ENCODE data around the gene NPY5R.

Gene NPY5R

DNA sequence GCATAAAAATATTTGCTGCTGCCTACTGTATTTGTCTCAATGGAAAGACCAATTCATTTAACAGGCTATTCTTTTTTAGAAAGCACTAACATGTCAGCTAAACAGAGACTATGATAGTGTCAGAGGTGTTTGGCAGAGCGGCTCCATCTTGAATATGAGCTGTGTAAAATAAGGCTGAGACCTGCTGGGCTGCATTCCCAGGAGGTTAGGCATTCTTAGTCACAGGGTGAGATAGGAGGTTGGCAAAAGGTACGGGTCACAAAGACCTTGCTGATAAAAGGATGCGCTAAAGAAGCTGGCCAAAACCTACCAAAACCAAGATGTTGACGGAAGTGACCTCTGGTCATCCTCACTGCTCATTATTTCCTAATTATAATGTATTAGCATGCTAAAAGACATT is 41.8 kb downstream of the NPY5R start:
- DNase-seq, result no peak

DNA sequence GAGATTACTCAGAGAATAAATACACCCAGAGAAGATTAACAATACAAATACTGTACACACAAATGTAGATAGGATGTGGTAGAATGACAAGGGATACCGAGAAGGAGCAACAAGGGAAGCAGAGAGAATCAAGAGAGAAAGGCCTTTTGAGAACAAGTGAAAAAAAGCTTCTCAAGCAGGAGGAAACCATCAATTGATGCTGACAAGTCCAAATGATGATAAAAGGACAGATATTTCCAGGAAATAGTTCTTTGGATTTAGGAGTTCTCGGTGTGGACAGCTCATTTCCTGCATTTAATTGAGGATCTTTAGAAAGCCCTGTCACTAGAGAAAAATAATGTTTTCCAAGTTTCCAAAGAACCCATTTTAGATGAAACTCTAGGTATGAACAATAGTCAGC is 48.1 kb downstream of the NPY5R start:
- DNase-seq, result no peak

DNA sequence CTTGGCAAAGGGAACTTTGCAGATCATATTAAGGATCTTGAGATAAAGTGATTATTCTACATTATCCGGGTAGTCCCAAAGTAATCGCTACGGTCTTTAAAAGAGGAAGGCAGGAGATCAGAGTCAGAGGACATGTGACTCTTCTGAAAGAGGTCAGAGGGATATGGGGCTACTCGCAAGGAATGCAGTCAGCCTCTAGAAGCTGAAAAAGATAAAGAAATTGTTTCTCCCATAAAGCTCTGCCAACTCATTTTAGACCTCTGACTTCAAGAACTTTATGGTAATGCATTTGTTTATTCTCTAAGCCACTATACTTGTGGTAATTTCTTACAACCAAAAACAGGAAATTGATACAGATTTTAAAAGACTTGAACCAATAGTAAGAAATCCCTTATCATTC is 48.6 kb downstream of the NPY5R start:
- DNase-seq, result no peak

DNA sequence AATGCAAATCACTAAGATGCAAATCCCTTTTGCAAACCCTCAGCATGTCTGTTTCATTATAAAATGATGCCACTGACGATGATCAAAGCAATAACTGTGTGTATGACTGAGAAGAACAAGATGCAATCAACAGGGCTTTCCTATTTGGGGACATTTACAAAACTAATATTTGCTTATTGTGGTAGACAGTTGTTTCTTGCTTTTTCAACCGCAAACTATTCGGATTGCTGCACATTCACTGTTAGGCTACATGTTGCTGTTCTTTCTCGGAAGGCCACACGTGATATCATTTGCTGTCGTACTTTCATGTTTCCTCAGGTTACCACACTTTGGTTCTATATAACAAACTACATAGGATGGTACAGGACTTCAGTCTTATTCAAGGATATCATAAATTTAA is 49.8 kb downstream of the NPY5R start:
- no peak for DNase-seq

DNA sequence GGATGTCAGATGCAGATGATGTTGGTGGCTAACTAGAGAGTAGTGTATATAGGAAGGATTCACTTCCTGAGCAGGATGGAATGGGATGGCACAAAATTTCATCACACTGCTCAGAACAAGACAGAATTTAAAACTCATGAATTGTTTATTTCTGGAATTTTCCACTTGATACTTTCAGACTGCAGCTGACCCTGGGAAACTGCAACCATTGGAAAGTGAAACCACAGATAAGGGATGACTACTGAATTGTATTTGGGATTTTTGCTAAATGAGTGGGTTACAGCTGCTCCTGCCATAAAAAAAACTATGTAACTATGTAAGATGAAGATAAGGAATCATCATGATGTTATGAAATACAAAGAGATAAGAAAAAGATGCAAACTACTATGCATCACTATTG is 51.4 kb downstream of the NPY5R start:
- peak; percentile 11 for DNase-seq

DNA sequence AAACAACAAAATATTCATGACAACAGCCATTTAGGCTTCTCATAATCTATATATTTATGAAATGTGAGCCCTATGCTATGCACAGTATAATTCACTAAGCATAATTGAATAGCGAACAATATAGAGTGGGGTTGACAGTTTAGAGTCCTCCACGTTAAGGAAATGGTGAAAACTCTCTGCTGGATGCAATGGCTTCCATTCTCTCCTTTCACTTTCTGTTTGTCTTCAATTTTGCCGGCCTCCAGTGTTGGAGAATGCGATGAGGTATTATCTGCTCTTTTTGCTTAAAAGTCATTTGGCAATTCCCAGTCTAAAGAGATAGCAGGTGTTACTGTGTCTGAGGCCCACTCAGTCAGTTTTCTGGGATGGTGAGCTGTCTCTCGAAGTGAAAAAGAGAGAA is 52.1 kb downstream of the NPY5R start:
- DNase-seq, result no peak

DNA sequence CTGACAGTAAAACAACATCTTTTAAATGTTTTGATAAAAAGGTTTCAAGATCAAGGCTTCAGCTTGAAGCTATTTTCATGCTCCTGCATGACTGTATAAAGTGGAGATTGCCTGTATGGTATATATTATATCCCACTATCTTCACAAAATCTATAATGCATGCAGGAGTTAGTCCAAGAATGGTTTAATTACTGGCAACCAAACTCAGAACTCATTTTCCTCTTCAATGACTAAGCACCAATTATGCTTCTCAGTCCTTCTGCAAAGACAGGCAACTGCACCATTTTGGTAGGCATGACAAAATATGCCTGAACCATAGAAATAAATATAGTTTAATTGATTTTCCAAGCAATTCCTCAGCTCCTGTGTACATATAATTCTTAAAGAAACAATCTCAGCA is 54.5 kb downstream of the NPY5R start:
- DNase-seq, result no peak

DNA sequence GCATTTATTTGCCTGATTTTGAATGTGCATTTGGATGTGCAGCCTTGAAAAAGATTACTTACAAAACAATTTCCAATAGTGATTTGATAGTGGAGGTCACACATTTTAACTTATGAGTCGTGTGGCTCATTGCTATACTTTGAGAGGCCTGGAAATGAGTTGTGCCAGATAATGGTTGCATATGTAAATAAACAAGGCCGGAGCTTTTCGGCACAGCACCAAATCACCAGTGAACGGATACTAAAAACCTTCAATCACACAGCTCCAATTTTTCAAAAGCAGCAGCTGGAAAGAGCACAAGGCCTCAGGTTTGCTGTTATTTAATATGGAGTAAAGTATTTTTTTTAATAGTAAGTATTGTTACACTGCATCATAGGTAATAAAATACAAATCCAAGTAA is 57.2 kb downstream of the NPY5R start:
- no peak for DNase-seq

All from kidney glomerular epithelial cell (primary cell).